Parathyroid adenoma (tissue), 2 donors: ENCODE measurements around the gene DHH.

Experiments
- H2AFZ ChIP-seq: fragments of 300-600 bp; sonication (generic); one replicate; pipeline ENCODE4 v1.7.0; 2017; ENCODE audit warnings: antibody characterized with exemption, mild to moderate bottlenecking
- H3K27ac ChIP-seq: fragments of 300-600 bp; sonication (generic); one replicate; pipeline ENCODE4 v1.7.0; 2017
- H3K27me3 ChIP-seq: fragments of 300-600 bp; sonication (generic); one replicate; pipeline ENCODE4 v1.7.0; 2017; ENCODE audit warnings: low read length; ENCODE audit not compliant: control insufficient read depth, insufficient read depth
- H3K36me3 ChIP-seq: fragments of 300-600 bp; sonication (generic); one replicate; pipeline ENCODE4 v1.7.0; 2017; ENCODE audit warnings: low read length; ENCODE audit not compliant: control insufficient read depth, insufficient read depth
- H3K4me1 ChIP-seq: fragments of 300-600 bp; sonication (generic); one replicate; pipeline ENCODE4 v1.7.0; 2017; ENCODE audit warnings: control low read depth
- H3K4me2 ChIP-seq: fragments of 300-600 bp; sonication (generic); one replicate; pipeline ENCODE4 v1.7.0; 2017; ENCODE audit warnings: low read length
- H3K4me3 ChIP-seq: fragments of 300-600 bp; sonication (generic); one replicate; pipeline ENCODE4 v1.7.0; 2017; ENCODE audit warnings: low read depth, low read length
- H3K79me2 ChIP-seq: fragments of 300-600 bp; sonication (generic); one replicate; pipeline ENCODE4 v1.7.0; 2017; ENCODE audit warnings: control low read depth
- H3K9ac ChIP-seq: fragments of 300-600 bp; sonication (generic); one replicate; pipeline ENCODE4 v1.7.0; 2017; ENCODE audit warnings: mild to moderate bottlenecking
- H3K9me3 ChIP-seq: fragments of 300-600 bp; sonication (generic); one replicate; pipeline ENCODE4 v1.7.0; 2017; ENCODE audit warnings: low read length; ENCODE audit not compliant: control insufficient read depth
- TF ChIP-seq, protein P1 (sequence below): fragments of 300-600 bp; sonication (generic); IDR thresholded peaks from one replicate; pipeline ENCODE4 v1.7.0; 2017; ENCODE audit warnings: antibody characterized with exemption, mild to moderate bottlenecking
- donor health status: primary hyperparathyroidism.

DHH gene

DNA sequence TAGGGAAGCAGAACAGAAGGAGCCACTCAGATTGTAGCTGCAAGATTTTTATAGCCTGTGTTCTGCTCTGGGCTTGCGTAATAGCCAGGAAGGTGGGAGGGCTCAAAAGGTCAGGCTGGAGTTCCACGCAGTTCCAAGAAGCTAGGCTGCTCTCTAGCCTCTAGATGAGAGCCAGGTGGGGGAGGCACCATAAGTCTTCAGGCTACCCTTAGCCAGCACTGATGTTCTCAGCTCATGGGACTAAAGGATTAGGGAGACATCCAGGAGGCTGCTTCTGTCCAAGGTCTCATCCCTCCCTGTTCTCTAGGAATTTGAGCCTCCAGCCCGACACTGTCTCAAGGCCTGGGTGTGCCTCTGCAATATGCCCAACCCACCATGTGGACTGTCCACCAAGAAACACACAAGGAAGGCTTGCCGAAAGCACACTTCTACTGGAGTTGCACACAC, 14.4 kb upstream of the DHH start:
- H3K79me2 ChIP-seq = peaks cover 9% of the 10 kb centered on the region
- H3K27me3 ChIP-seq = no peaks in the 10 kb centered on the region
- H3K4me1 ChIP-seq = peaks cover 5% of the 10 kb centered on the region
- peak overlapping the region; percentile 89 for H3K27ac ChIP-seq
- H3K4me3 ChIP-seq = peak overlapping the region; percentile 96
- H3K9me3 ChIP-seq = no peaks in the 10 kb centered on the region
- H3K4me2 ChIP-seq = peak overlapping the region; percentile 84
- H3K9ac ChIP-seq = no peak overlapping the region
- no peaks in the 10 kb centered on the region for H3K36me3 ChIP-seq
- TF ChIP-seq, protein P1, sequence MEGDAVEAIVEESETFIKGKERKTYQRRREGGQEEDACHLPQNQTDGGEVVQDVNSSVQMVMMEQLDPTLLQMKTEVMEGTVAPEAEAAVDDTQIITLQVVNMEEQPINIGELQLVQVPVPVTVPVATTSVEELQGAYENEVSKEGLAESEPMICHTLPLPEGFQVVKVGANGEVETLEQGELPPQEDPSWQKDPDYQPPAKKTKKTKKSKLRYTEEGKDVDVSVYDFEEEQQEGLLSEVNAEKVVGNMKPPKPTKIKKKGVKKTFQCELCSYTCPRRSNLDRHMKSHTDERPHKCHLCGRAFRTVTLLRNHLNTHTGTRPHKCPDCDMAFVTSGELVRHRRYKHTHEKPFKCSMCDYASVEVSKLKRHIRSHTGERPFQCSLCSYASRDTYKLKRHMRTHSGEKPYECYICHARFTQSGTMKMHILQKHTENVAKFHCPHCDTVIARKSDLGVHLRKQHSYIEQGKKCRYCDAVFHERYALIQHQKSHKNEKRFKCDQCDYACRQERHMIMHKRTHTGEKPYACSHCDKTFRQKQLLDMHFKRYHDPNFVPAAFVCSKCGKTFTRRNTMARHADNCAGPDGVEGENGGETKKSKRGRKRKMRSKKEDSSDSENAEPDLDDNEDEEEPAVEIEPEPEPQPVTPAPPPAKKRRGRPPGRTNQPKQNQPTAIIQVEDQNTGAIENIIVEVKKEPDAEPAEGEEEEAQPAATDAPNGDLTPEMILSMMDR = no peak
- peak overlapping the region; percentile 51 for H2AFZ ChIP-seq

DNA sequence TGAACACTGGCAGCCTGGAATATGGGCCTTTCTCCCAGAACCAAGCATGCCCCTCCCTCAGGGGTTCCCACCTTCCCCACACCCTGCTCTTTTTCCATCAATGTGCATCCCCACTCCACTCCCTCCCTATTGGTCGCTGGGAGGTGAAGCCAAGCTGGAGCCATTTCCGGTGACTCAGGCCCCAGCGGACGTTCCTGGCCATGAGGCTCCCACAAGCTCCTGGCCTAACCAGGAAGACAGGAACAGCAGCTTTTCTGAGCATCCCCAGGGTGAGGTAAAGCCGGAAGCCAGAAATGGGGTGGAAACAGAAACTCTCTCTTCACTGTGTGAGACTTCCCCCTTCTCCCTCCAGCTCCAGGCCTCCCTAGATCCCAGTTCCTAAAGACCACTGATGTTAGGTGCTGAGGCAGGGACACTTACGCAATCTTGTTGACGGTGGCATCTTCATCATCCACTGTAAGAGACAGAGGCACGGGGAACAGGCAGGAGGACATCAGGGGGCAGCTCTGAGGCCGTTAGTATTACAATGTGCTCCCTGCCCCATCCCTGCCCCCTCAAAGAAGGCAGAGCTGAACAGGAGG, 11.0 kb upstream of the DHH start:
- Histone ChIP-seq H3K4me3 (no peak overlapping the region), H3K27ac (peak overlapping the region; percentile 13), H3K36me3 (no peaks in the 10 kb centered on the region), H3K9me3 (no peaks in the 10 kb centered on the region), H3K9ac (no peak overlapping the region), H3K4me1 (peaks cover 5% of the 10 kb centered on the region), H2AFZ (no peak overlapping the region), H3K27me3 (no peaks in the 10 kb centered on the region), H3K79me2 (peaks cover 9% of the 10 kb centered on the region), H3K4me2 (no peak overlapping the region)
- TF ChIP-seq, protein P1 = no peak

DNA sequence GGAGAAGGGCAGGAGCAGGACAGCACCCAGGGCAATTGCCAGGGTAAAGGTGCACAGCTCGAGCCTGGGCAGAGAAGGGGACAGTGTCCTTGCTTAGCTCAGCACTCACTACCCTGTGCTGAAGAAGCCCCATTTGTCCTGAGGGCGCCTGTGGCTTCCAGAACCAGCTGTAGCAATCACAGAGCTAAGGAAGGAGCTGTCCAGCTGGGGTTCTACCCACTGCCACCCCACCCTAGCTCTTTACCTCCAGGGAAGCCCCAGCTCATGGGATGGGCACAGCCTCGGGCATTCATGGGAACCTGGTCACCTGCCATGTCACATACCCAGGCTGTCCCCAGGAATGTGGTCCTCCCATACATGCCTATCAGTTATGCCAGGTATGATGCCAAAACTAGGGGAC, 10.2 kb upstream of the DHH start:
- Histone ChIP-seq H3K9me3 (no peaks in the 10 kb centered on the region), H3K79me2 (peaks cover 9% of the 10 kb centered on the region), H3K4me2 (no peak overlapping the region), H3K27me3 (no peaks in the 10 kb centered on the region), H3K9ac (no peak overlapping the region), H3K4me3 (no peak overlapping the region), H3K27ac (no peak overlapping the region), H2AFZ (no peak overlapping the region), H3K4me1 (peaks cover 5% of the 10 kb centered on the region), H3K36me3 (no peaks in the 10 kb centered on the region)
- TF ChIP-seq, protein P1 = no peak

DNA sequence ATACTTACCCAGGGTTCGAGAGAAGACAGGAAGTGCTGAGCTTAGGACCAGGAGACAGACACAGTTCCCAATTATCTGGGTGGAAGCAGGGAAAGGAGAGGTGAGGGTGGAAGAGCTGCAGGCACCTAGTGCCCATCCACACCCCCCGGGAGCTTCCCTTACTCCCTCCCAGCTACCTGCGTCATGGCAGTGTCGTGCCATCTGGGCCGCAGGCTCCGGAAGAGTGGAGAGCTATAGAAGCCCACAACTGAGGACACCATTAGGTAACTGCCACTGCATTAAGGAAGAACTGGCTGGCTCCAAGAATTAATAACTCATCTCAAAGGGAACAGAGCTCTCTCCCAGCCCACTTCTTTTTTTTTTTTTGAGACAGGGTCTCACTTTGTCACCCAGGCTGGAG, 5.8 kb upstream of the DHH start:
- TF ChIP-seq, protein P1 = no peak
- no peak overlapping the region for H2AFZ ChIP-seq
- no peaks in the 10 kb centered on the region for H3K4me1 ChIP-seq
- H3K27ac ChIP-seq = no peak overlapping the region
- H3K27me3 ChIP-seq = no peaks in the 10 kb centered on the region
- H3K79me2 ChIP-seq = no peaks in the 10 kb centered on the region
- H3K4me2 ChIP-seq = no peak overlapping the region
- no peak overlapping the region for H3K9ac ChIP-seq
- H3K4me3 ChIP-seq = no peak overlapping the region
- no peaks in the 10 kb centered on the region for H3K9me3 ChIP-seq
- H3K36me3 ChIP-seq = no peaks in the 10 kb centered on the region

DNA sequence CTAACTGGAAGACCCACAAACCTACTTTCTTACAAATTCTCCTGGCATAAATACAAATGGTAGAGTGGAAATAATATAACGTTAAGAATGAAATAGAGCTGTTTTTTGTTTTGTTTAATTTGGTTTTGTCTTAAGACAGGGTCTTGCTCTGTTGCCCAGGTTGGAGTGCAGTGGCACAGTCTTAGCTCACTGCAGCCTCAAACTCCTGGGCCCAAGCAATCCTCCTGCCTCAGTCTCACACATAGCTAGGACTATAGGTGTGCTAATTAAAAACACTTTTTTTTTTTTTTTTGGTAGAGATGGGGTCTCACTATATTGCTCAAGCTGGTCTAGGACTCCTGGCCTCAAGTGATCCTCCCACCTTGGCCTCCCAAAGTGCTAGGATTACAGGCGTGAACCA, 4.1 kb upstream of the DHH start:
- H3K27ac ChIP-seq = no peak overlapping the region
- no peak overlapping the region for H3K4me3 ChIP-seq
- H3K4me1 ChIP-seq = no peaks in the 10 kb centered on the region
- no peaks in the 10 kb centered on the region for H3K9me3 ChIP-seq
- peaks cover 2% of the 10 kb centered on the region for H3K27me3 ChIP-seq
- no peaks in the 10 kb centered on the region for H3K36me3 ChIP-seq
- TF ChIP-seq, protein P1 = no peak
- no peaks in the 10 kb centered on the region for H3K79me2 ChIP-seq
- no peak overlapping the region for H2AFZ ChIP-seq
- no peak overlapping the region for H3K4me2 ChIP-seq
- H3K9ac ChIP-seq = no peak overlapping the region
